HuH-7 (cell line): Measurements from ENCODE around the gene PRR23E.

Source experiments
- DNase-seq: peaks from one replicate; pipeline ENCODE4 v3.0.0; 2011; ENCODE audit warnings: low spot score

The PRR23E gene

GRCh38 chr3:127209840-127210653 lies 17.1 kb downstream of the PRR23E start:
- no peak for DNase-seq

DNA sequence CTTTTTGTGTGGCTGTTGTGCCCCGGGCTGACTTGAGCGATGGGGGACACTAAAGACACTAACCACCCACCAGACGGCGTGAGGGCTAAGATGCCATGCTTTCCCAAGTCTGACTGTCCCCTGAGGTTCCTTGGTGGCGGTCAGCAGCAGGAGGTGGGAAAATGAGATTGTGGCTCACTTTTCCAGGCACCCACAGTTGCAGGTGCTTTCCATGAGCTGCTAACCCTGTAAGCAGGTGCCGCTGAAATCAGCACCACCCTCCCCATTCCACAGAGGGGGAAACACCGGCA lies 17.7 kb downstream of the PRR23E start:
- no peak for DNase-seq

GRCh38 chr3:127211118-127212060 lies 18.5 kb downstream of the PRR23E start:
- DNase-seq, result no peak

- no peak for DNase-seq
Observed at GRCh38 chr3:127212231-127212630, 19.3 kb downstream of the PRR23E start.

GRCh38 chr3:127212711-127213110 lies 19.8 kb downstream of the PRR23E start:
- no peak for DNase-seq

DNA sequence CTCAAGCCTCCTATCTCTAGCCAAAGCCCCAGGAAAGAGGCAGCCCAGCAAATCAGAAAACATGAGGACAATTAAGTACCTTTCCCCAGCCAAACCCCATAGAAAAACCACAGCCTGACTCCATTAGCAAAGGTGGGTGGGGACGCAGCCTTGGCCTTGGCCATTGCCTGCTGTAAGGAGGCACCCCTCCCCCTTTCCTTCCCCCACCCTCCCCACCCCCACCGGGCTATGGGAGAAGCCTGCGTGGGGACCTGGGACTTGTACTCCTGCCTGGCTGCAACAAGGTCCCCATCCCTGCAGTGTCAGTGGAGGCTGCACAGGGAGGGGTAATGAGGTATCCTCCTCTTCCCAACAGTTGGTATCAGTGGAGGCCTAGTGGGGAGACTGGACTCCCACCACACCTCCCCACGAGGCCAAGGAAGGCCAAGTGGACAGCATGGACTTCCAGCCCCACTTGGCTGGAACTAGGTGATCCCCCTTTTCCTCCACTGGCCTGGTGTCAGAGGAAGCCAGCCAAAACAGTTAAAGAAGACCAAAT lies 20.5 kb downstream of the PRR23E start:
- DNase-seq, result no peak

DNA sequence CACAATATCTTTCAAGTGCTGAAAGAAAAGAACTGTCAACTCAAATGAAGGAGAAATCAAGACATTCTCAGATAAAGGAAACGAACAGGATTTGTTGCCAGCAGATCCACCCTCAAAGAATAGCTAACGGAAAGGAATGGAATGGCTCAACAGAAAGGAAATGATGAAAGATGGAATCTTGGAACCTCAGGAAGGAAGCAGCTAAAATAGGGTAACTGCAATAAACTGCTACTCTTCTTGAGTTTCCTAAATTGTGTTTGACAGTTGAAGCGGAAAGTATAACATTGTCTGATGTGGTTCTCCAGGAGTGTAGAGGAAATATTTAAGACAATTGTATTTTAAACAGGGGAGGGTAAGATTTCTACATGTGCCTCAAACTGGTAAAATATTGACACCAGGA lies 22.0 kb downstream of the PRR23E start:
- DNase-seq, result no peak

DNA sequence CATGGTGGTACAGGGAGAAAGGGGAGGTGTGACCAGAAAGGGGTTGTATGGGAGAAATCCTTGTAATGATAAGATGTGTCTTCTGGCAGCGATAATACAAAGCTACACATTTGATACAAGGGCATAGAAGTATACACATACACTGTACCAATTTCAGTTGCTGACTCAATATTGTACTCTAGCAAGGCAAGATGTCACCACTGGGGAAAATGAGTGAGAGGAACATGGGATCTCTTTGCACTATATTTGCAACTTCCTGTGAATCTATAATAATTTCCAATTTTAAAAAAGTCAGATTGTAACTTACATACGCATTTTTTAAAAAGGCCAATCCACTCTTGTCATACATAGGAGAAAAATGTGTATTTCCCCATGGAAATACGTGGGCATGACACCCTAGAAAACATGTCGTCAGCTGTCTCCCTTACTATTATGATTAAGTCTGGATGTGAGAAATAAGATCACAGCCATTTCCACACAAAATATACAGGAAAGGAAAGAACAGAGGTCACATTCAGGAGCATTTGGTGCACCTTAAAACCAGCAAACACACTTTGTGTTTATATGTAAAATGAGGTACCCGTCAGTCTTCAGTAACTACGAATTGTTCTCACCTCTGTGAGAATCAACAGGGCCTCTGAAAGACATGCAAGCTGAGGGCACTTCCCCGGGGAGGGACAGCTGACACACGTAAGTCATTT lies 22.9 kb downstream of the PRR23E start:
- no peak for DNase-seq

- no peak for DNase-seq
Observed at GRCh38 chr3:127216415-127217261, 23.7 kb downstream of the PRR23E start.

GRCh38 chr3:127217596-127218453 lies 24.9 kb downstream of the PRR23E start:
- DNase-seq, result no peak

DNA sequence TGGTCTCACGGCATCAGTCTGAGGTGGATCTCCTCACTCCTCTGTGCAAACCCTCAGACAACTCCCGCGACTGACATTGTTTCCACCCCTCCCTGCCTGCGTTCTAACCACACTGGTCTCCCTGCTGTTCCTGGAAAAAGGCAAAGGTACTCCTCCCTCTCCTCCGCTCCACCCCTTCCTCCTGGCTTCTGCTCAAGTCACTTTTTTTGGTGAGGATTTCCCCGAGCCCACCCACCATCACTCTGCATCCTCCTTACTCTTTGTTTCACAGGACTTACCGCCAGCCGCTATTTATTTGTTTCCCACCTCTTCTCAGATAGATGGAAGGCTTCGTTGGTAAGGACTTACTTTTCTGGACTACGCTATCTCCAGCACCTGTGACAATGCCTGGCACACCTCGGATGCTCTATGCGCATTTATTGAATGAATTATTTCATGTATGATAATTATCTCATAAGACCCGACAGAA lies 25.6 kb downstream of the PRR23E start:
- DNase-seq, result no peak

GRCh38 chr3:127220497-127220896 lies 27.6 kb downstream of the PRR23E start:
- no peak for DNase-seq

GRCh38 chr3:127221037-127221436 lies 28.1 kb downstream of the PRR23E start:
- DNase-seq, result no peak

DNA sequence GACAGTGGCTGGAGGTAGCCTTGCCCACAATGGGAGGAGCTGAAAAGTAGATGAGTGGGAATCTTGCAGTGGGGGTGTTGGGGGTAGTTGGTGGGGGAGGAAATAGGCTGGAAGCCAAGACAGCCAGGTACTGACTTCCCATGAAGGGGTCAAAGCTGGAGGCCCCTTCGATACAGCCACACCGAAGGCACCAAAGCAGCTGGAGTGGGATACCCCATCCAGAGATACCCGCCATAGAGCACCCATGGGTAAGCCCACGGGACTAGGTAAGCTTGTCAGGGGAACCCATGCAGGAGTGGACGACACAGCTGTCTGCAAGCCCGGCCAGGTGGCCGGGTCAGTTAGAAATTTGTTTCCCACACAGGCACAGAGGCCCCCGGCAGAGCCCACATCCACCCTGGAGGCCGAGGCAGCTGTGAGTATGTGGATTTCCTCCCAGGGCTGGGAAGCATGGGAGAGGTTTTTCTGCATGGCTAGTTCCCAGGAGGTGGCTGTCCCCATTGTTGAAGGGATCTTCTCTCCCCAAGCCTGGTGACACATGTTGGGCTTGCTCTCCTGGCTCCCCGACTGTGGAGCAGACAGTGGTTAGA lies 28.6 kb downstream of the PRR23E start:
- DNase-seq, result no peak

- DNase-seq, result no peak
Observed at GRCh38 chr3:127222163-127222562, 29.2 kb downstream of the PRR23E start.

- DNase-seq, result no peak
Observed at GRCh38 chr3:127222664-127223063, 29.7 kb downstream of the PRR23E start.

- DNase-seq, result no peak
Observed at GRCh38 chr3:127224118-127224517, 31.2 kb downstream of the PRR23E start.

DNA sequence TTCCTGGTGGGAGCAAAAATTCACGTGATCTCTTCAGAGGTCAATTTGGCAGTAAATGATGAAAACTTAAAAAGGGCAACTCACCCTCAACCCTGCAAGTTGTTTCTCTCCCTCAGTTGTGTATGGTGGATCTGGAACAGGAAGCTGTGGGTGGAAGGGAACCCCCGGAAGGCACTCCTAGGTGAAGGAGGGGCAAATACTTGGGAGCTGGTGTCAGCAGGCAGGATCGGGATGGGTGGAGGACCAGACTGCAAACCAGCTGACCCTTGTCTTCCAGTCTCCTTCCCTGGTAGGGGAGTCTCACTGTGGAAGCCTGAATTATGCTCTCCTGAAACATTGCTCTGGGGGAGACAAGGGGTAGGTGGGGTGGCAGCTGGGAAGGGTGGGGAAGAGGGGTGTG lies 33.5 kb downstream of the PRR23E start:
- no peak for DNase-seq

DNA sequence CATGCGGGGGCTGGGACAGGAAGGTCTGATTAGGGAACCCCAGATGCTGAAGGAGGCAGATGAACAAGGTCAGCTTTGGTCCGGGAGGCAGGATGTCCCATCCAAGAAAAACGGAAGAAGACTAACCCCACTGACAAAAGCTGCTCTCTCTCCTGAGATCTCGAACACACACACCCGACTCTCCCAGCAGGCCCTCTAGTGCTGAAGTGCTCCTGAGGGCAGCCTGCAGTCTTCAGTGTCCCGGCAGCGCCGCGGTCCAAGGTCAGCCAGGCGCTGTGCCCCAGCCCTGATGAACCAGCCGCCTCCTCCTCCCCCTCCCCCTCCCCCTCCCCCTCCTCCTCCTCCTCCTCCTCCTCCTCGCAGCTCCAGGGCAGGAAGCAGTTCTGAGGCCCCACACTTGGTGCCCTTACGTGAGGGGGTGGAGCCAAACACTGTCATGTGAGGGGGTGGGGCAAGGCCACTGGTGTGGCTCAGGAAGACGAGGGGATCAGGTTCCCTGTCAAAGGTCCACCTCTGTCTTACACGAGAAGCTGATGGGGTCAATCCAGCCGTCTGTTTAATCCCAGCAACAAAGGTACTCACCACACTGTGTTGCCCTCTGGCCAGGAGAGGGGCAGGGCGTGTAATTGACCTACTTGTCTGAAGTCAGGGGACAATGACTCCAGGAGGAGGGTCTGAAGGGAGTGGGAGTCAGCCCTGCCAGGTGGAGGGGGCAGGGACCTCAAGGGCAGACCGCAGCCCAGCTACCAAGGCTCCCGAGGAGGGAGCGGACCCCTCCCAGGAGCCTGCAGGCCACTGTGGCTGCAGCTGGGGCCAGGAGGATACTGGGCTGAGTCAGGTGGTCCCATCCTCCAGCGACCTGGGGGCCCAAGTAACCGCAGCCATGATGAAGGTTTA lies 34.3 kb downstream of the PRR23E start:
- DNase-seq, result no peak
